Esophagus muscularis mucosa (tissue), 4 donors: ENCODE results near the gene OGA.

ENCODE experiments used
- CTCF ChIP-seq, 3 experiments: fragments of 200-600 bp in 2 of 3; fragments of 450-650 bp in 1 of 3; sonication (generic) in 2 of 3; IDR thresholded peaks; one replicate each; pipeline ENCODE4 v1.5.1; 2017 to 2019; ENCODE audit warnings: antibody characterized with exemption in 3 of 3, mild to moderate bottlenecking in 2 of 3, moderate library complexity in 1 of 3
- EP300 ChIP-seq: sonication (generic); formaldehyde crosslinking; IDR thresholded peaks from one replicate; pipeline ENCODE4 v1.6.1; 2017; ENCODE audit warnings: antibody characterized with exemption
- POLR2A ChIP-seq: fragments of 450-650 bp; IDR thresholded peaks from one replicate; pipeline ENCODE4 v1.6.1; 2017; ENCODE audit warnings: antibody characterized with exemption, moderate library complexity, mild to moderate bottlenecking, low read depth
- POLR2AphosphoS5 ChIP-seq, 2 donors: sonication (generic); formaldehyde crosslinking; IDR thresholded peaks; one replicate each; pipeline ENCODE4 v1.6.1; 2017; ENCODE audit warnings: antibody characterized with exemption in 2 of 2

DNA sequence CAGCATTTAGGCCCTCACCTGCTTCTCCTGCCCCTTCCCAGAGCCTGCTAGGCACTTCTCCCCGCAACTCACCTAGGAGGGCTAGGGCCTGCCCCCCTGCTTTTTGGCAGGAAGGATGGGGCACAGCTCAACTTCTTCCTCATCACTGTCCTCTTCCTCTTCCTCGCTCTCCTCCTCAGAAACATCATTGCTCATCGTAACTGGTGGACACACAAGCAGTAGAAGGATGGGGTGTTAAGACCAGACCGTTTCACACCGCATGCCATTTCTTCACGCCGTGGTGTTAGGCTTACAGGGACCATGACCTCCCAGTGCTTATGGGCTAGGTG lies 36.6 kb downstream of the OGA start:
- TF ChIP-seq CTCF (IDR thresholded peaks at IDR 0.05) (no peak), POLR2AphosphoS5 (IDR thresholded peaks at IDR 0.05) (no peak), POLR2A (no peak), EP300 (no peak)
